ENCODE measurements around the gene TRIM17.

Gene TRIM17

GRCh38 chr1:228366062-228366865 is 50.4 kb downstream of the TRIM17 start:
- no peak for DNase-seq

- DNase-seq = no peak
Measured at GRCh38 chr1:228365271-228366061, 51.2 kb downstream of the TRIM17 start.

GRCh38 chr1:228364706-228365213 is 51.9 kb downstream of the TRIM17 start:
- DNase-seq = no peak

GRCh38 chr1:228364068-228364705 is 52.5 kb downstream of the TRIM17 start:
- DNase-seq = no peak

- no peak for DNase-seq
Measured at GRCh38 chr1:228363686-228364067, 53.0 kb downstream of the TRIM17 start.

- no peak for DNase-seq
Measured at GRCh38 chr1:228362884-228363450, 53.7 kb downstream of the TRIM17 start.

GRCh38 chr1:228362141-228362883 is 54.3 kb downstream of the TRIM17 start:
- no peak for DNase-seq

- DNase-seq = no peak
Measured at GRCh38 chr1:228361314-228362140, 55.1 kb downstream of the TRIM17 start.

GRCh38 chr1:228360533-228361313 is 55.9 kb downstream of the TRIM17 start:
- no peak for DNase-seq

- no peak for DNase-seq
Measured at GRCh38 chr1:228359613-228360532, 56.8 kb downstream of the TRIM17 start.

- DNase-seq = no peak
Measured at GRCh38 chr1:228358764-228359612, 57.7 kb downstream of the TRIM17 start.

- no peak for DNase-seq
Measured at GRCh38 chr1:228358039-228358763, 58.5 kb downstream of the TRIM17 start.

Data from NCI-H446 treated with DMSO at 0.1 percent for 48 hours (cell line).